Upper lobe of left lung (tissue), 6 donors: ENCODE measurements around the gene ALOX12B. TPM values are rescaled to one million over a fixed set of nuclear protein-coding genes. Genes with fewer than 3 reads are reported as not detected.

Experiments
- ATAC-seq, 2 donors: fragments of 200-7000 bp; cut with Tn5 transposase; one replicate each; pipeline ENCODE4 v1.9.1; 2022; ENCODE audit warnings: mild to moderate bottlenecking in 2 of 2, moderate library complexity in 2 of 2; ENCODE audit not compliant: low FRiP score in 2 of 2
- DNase-seq, 2 donors: peaks; one replicate each; pipeline ENCODE4 v3.0.0-alpha.2; 2019 to 2020
- H3K27ac ChIP-seq, 4 donors: fragments of 200-600 bp; sonication (generic); one replicate each; pipeline ENCODE4 v1.5.1; 2016 to 2019
- H3K27me3 ChIP-seq, 4 donors: fragments of 200-600 bp; sonication (generic); one replicate each; pipeline ENCODE4 v1.5.1; 2017 to 2019
- H3K36me3 ChIP-seq, 4 donors: fragments of 200-600 bp; sonication (generic); one replicate each; pipeline ENCODE4 v1.5.1; 2016 to 2019
- H3K4me1 ChIP-seq, 4 donors: fragments of 200-600 bp; sonication (generic); one replicate each; pipeline ENCODE4 v1.5.1; 2018 to 2019
- H3K4me3 ChIP-seq, 4 donors: fragments of 200-600 bp; sonication (generic); one replicate each; pipeline ENCODE4 v1.5.1; 2017 to 2019; ENCODE audit warnings: mild to moderate bottlenecking in 2 of 4, moderate library complexity in 1 of 4
- H3K9me3 ChIP-seq, 4 donors: fragments of 200-600 bp; sonication (generic); one replicate each; pipeline ENCODE4 v1.5.1; 2018 to 2019
- CTCF ChIP-seq, 6 experiments: fragments of 450-650 bp in 4 of 6; fragments of 200-600 bp in 2 of 6; sonication (generic) in 2 of 6; IDR thresholded peaks; one replicate each; pipeline ENCODE4 v1.5.1; 2016 to 2019; ENCODE audit warnings: antibody characterized with exemption in 6 of 6
- EP300 ChIP-seq, 4 donors: sonication (generic); formaldehyde crosslinking; IDR thresholded peaks; one replicate each; pipeline ENCODE4 v1.5.1; 2017; ENCODE audit warnings: antibody characterized with exemption in 4 of 4, control low read depth in 2 of 4
- POLR2A ChIP-seq, 4 donors: fragments of 450-650 bp; IDR thresholded peaks; one replicate each; pipeline ENCODE4 v1.5.1; 2016 to 2017; ENCODE audit warnings: antibody characterized with exemption in 4 of 4, mild to moderate bottlenecking in 2 of 4
- POLR2AphosphoS5 ChIP-seq, 2 donors: sonication (generic); formaldehyde crosslinking; IDR thresholded peaks; one replicate each; pipeline ENCODE4 v1.5.1; 2017; ENCODE audit warnings: antibody characterized with exemption in 2 of 2
- WGBS, 2 donors: methylation state at CpG; one replicate each; pipeline ENCODE4 v1.1.5; 2017 to 2018; 5-methylcytosine and 5-hydroxymethylcytosine counted together
- total RNA-seq, 6 donors: library from RNA; depleted of rRNA in 4 of 6; stranded (reverse); fragments of >200 nt in 4 of 6; gene quantifications; one replicate each; pipeline versions ENCODE4 v1.1.0 to v1.2.1, GENCODE V29; 2016 to 2021
- donor health status: DM: no; HTN: no; CAD: no; lungs with moderate emphysema.
- donor health status: DM: no; HTN: yes; CAD: no; lungs with severe emphysema.

ALOX12B gene
- total RNA-seq, 6 donors from 2014 or later, result not detected

- 75 to 83% methylated on average over 4 of the region's 4 CpGs for WGBS, 2 donors
- Histone ChIP-seq H3K36me3 (no peaks in the 10 kb centered on the region), H3K9me3 (no peaks in the 10 kb centered on the region), H3K4me3 (no peak overlapping the region), H3K27me3 (no peaks in the 10 kb centered on the region), H3K4me1 (peaks cover 0 to 4% (median 0%) of the 10 kb centered on the region in 4 donors), H3K27ac (no peak overlapping the region)
- no peak for TF ChIP-seq POLR2AphosphoS5 (IDR thresholded peaks at IDR 0.05)
- no peak for TF ChIP-seq POLR2A (IDR thresholded peaks at IDR 0.05)
- TF ChIP-seq EP300 (IDR thresholded peaks at IDR 0.05), result no peak
- no peak for TF ChIP-seq CTCF (IDR thresholded peaks at IDR 0.05)
- DNase-seq, result peak in 1 of 2 donors; percentile 68
- ATAC-seq, result peak in 1 of 2 donors; percentile 61
Observed at GRCh38 chr17:8103549-8103948, 16.0 kb upstream of the ALOX12B start.

GRCh38 chr17:8101721-8102120 is 14.2 kb upstream of the ALOX12B start:
- Histone ChIP-seq H3K36me3 (no peaks in the 10 kb centered on the region), H3K4me3 (no peak overlapping the region), H3K4me1 (peaks cover 0 to 4% (median 0%) of the 10 kb centered on the region in 4 donors), H3K9me3 (no peaks in the 10 kb centered on the region), H3K27ac (no peak overlapping the region), H3K27me3 (no peaks in the 10 kb centered on the region)
- 71 to 78% methylated on average over 6 of the region's 6 CpGs for WGBS, 2 donors
- ATAC-seq (no peak), DNase-seq (no peak)
- TF ChIP-seq EP300 (IDR thresholded peaks at IDR 0.05) (no peak), CTCF (IDR thresholded peaks at IDR 0.05) (no peak), POLR2AphosphoS5 (IDR thresholded peaks at IDR 0.05) (no peak), POLR2A (IDR thresholded peaks at IDR 0.05) (no peak)

GRCh38 chr17:8100763-8101162 is 13.2 kb upstream of the ALOX12B start:
- Histone ChIP-seq H3K9me3 (no peaks in the 10 kb centered on the region), H3K27me3 (no peaks in the 10 kb centered on the region), H3K4me1 (peaks cover 0 to 4% (median 0%) of the 10 kb centered on the region in 4 donors), H3K4me3 (no peak overlapping the region), H3K27ac (no peak overlapping the region), H3K36me3 (no peaks in the 10 kb centered on the region)
- no peak for DNase-seq
- 79 to 87% methylated on average over 2 of the region's 2 CpGs for WGBS, 2 donors
- no peak for TF ChIP-seq POLR2AphosphoS5 (IDR thresholded peaks at IDR 0.05)
- no peak for TF ChIP-seq EP300 (IDR thresholded peaks at IDR 0.05)
- TF ChIP-seq POLR2A (IDR thresholded peaks at IDR 0.05), result no peak
- TF ChIP-seq CTCF (IDR thresholded peaks at IDR 0.05), result no peak
- ATAC-seq, result no peak

GRCh38 chr17:8100111-8100510 is 12.6 kb upstream of the ALOX12B start:
- no peak for TF ChIP-seq POLR2A (IDR thresholded peaks at IDR 0.05)
- no peak for TF ChIP-seq POLR2AphosphoS5 (IDR thresholded peaks at IDR 0.05)
- TF ChIP-seq EP300 (IDR thresholded peaks at IDR 0.05), result no peak
- TF ChIP-seq CTCF (IDR thresholded peaks at IDR 0.05), result no peak
- peaks cover 0 to 4% (median 0%) of the 10 kb centered on the region in 4 donors for H3K4me1 ChIP-seq
- WGBS, 2 donors, result 26 to 44% methylated on average over 2 of the region's 2 CpGs
- no peak for DNase-seq
- no peaks in the 10 kb centered on the region for H3K27me3 ChIP-seq
- H3K9me3 ChIP-seq, result no peaks in the 10 kb centered on the region
- H3K36me3 ChIP-seq, result no peaks in the 10 kb centered on the region
- no peak for ATAC-seq
- no peak overlapping the region for H3K4me3 ChIP-seq
- no peak overlapping the region for H3K27ac ChIP-seq

- peak in 1 of 2 donors; percentile 5 for ATAC-seq
- H3K27ac ChIP-seq, result no peak overlapping the region
- TF ChIP-seq EP300 (IDR thresholded peaks at IDR 0.05), result no peak
- TF ChIP-seq POLR2AphosphoS5 (IDR thresholded peaks at IDR 0.05), result no peak
- no peak for TF ChIP-seq CTCF (IDR thresholded peaks at IDR 0.05)
- TF ChIP-seq POLR2A (IDR thresholded peaks at IDR 0.05), result no peak
- H3K4me3 ChIP-seq, result no peak overlapping the region
- DNase-seq, result peak in 1 of 2 donors; percentile 55
- H3K36me3 ChIP-seq, result no peaks in the 10 kb centered on the region
- no peaks in the 10 kb centered on the region for H3K27me3 ChIP-seq
- no peaks in the 10 kb centered on the region for H3K9me3 ChIP-seq
- H3K4me1 ChIP-seq, result peaks cover 0 to 4% (median 0%) of the 10 kb centered on the region in 4 donors
- 73 to 95% methylated on average over 8 of the region's 8 CpGs for WGBS, 2 donors
Observed at GRCh38 chr17:8096541-8096940, 9.0 kb upstream of the ALOX12B start.
